Measurements from ENCODE around the gene F2R.

GRCh38 chr5:76742583-76742982 lies 26.7 kb downstream of the F2R start:
- TF ChIP-seq MYC (IDR thresholded peaks at IDR 0.05; ENCODE audit: low read depth, low read length) (no peak), EZH2 (IDR thresholded peaks at IDR 0.05; ENCODE audit: borderline replicate concordance, low read depth, low read length, severe bottlenecking) (no peak), CTCF (IDR thresholded peaks at IDR 0.05; ENCODE audit: extremely low read depth in 1 of 2, insufficient read depth in 1 of 2, low read depth in 1 of 2, low read length in 2 of 2) (no peak), POLR2A (IDR thresholded peaks at IDR 0.05; ENCODE audit: low read depth, low read length) (no peak), POLR2AphosphoS5 (IDR thresholded peaks at IDR 0.05; ENCODE audit: insufficient read depth, low read depth, low read length) (no peak)

Data from endothelial cell of umbilical vein (primary cell).